HPDE6-E6E7 (cell line): Measurements from ENCODE around the gene UTF1.

Experiments
- DNase-seq: peaks from one replicate; pipeline ENCODE4 v3.0.0; 2011; ENCODE audit warnings: missing footprints; ENCODE audit errors: extremely low spot score

Gene UTF1

GRCh38 chr10:133196936-133197758 lies 32.9 kb upstream of the UTF1 start:
- DNase-seq = no peak

- no peak for DNase-seq
Observed at GRCh38 chr10:133197786-133198185, 32.2 kb upstream of the UTF1 start.

- no peak for DNase-seq
Observed at GRCh38 chr10:133198206-133198605, 31.8 kb upstream of the UTF1 start.

- no peak for DNase-seq
Observed at GRCh38 chr10:133198621-133199487, 31.2 kb upstream of the UTF1 start.

- DNase-seq = no peak
Observed at GRCh38 chr10:133199488-133199885, 30.5 kb upstream of the UTF1 start.

GRCh38 chr10:133199992-133200611 lies 29.9 kb upstream of the UTF1 start:
- no peak for DNase-seq

- no peak for DNase-seq
Observed at GRCh38 chr10:133200621-133201031, 29.4 kb upstream of the UTF1 start.

- DNase-seq = no peak
Observed at GRCh38 chr10:133201151-133201947, 28.7 kb upstream of the UTF1 start.

GRCh38 chr10:133201948-133202725 lies 27.9 kb upstream of the UTF1 start:
- DNase-seq = no peak

GRCh38 chr10:133202778-133203651 lies 27.0 kb upstream of the UTF1 start:
- DNase-seq = no peak

GRCh38 chr10:133203652-133204195 lies 26.3 kb upstream of the UTF1 start:
- no peak for DNase-seq

GRCh38 chr10:133204226-133205015 lies 25.6 kb upstream of the UTF1 start:
- no peak for DNase-seq

- DNase-seq = no peak
Observed at GRCh38 chr10:133205146-133205545, 24.9 kb upstream of the UTF1 start.

- no peak for DNase-seq
Observed at GRCh38 chr10:133206356-133207040, 23.5 kb upstream of the UTF1 start.

- no peak for DNase-seq
Observed at GRCh38 chr10:133207041-133207600, 22.9 kb upstream of the UTF1 start.

- no peak for DNase-seq
Observed at GRCh38 chr10:133207627-133208026, 22.4 kb upstream of the UTF1 start.

GRCh38 chr10:133208466-133208865 lies 21.6 kb upstream of the UTF1 start:
- DNase-seq = no peak

- no peak for DNase-seq
Observed at GRCh38 chr10:133209117-133209516, 20.9 kb upstream of the UTF1 start.
